Mammary epithelial cell (primary cell): ENCODE measurements around the gene ELAC2.

ENCODE experiments used
- CTCF ChIP-seq, 2 donors: IDR thresholded peaks in 1 of 2; conservative IDR thresholded peaks in 1 of 2; 2 replicates each; pipeline ENCODE4 v1.5.1; 2011 to 2012; ENCODE audit warnings: inconsistent platforms in 2 of 2, low read length in 2 of 2, mild to moderate bottlenecking in 2 of 2, control low read depth in 1 of 2, low read depth in 1 of 2; ENCODE audit not compliant: insufficient read depth in 1 of 2; ENCODE audit errors: extremely low read depth in 1 of 2
- EZH2 ChIP-seq: IDR thresholded peaks from 2 replicates; pipeline ENCODE4 v1.6.1; 2012; ENCODE audit warnings: low read length, inconsistent platforms, borderline replicate concordance

- peak; percentile 62 to 73 for TF ChIP-seq CTCF (conservative IDR thresholded peaks at IDR 0.05 in 1 of 2, IDR thresholded peaks at IDR 0.05 in 1 of 2; ENCODE audit: extremely low read depth in 1 of 2, insufficient read depth in 1 of 2, low read depth in 1 of 2, low read length in 2 of 2)
- no peak for TF ChIP-seq EZH2
Measured at GRCh38 chr17:13030459-13031300, 12.9 kb upstream of the ELAC2 start.
